GM12878 (cell line): ENCODE data around the gene MAN1B1. TPM values are rescaled to one million over a fixed set of nuclear protein-coding genes. Genes with fewer than 3 reads are reported as not detected.

Source experiments
- ATAC-seq: fragments of 200-7000 bp; cut with Tn5 transposase; 3 replicates; pipeline ENCODE4 v1.9.1; 2020; ENCODE audit warnings: mild to moderate bottlenecking, moderate library complexity
- BruUV-seq: library from RNA; stranded (reverse); fragments of 400-500 nt; replicated peaks from 2 replicates; lab custom pipeline; 2021; lab: Mats Ljungman, UMichigan
- CTCF ChIA-PET: fragments of 300-600 bp; sonication (Branson Sonifier 250); formaldehyde crosslinking; extraction: SDS; loops from one replicate; lab custom pipeline; 2021; ENCODE audit warnings: inconsistent platforms; lab: Yijun Ruan, JAX
- POLR2A ChIA-PET: fragments of 350-600 bp; formaldehyde crosslinking; extraction: SDS; loops from one replicate; lab custom pipeline; 2021; ENCODE audit warnings: inconsistent platforms; lab: Charles Lee
- RAD21 ChIA-PET: fragments of 300-600 bp; sonication (Branson Sonifier 250); formaldehyde crosslinking; loops from one replicate; lab custom pipeline; 2023; ENCODE audit warnings: antibody characterized with exemption; ENCODE audit not compliant: unreplicated experiment; lab: Charles Lee
- SMC1A ChIA-PET: fragments of 300-600 bp; sonication (Branson Sonifier 250); formaldehyde crosslinking; loops from one replicate; lab custom pipeline; 2023; ENCODE audit not compliant: unreplicated experiment, uncharacterized antibody; lab: Charles Lee
- DNase-seq: peaks from one replicate; pipeline ENCODE4 v3.0.0-alpha.2; 2011; ENCODE audit warnings: low read depth, low spot score
- FAIRE-seq: peaks from 3 replicates; lab custom pipeline; 2011; peaks lifted over from hg19 to GRCh38; lab: Jason Lieb, UNC
- H2AFZ ChIP-seq: 2 replicates; pipeline ENCODE4 v1.6.0; 2011; ENCODE audit warnings: low read depth, low read length, control low read depth; ENCODE audit not compliant: control insufficient read depth
- H3K27ac ChIP-seq: 2 replicates; pipeline ENCODE4 v1.5.1; 2011; ENCODE audit warnings: control low read depth; ENCODE audit not compliant: control insufficient read depth, insufficient read depth
- H3K27me3 ChIP-seq, 2 experiments: replicated peaks in 1 of 2; 2 replicates each; pipeline versions ENCODE4 v1.6.0 to v1.6.1; 2011; ENCODE audit warnings: low read length in 1 of 2; ENCODE audit not compliant: control insufficient read depth in 2 of 2, insufficient read depth in 2 of 2
- H3K36me3 ChIP-seq, 2 experiments: 2 replicates each; pipeline ENCODE4 v1.5.1; 2011; ENCODE audit warnings: low read length in 1 of 2; ENCODE audit not compliant: control insufficient read depth in 2 of 2, insufficient read depth in 2 of 2
- H3K4me1 ChIP-seq: 2 replicates; pipeline ENCODE4 v1.6.1; 2011; ENCODE audit warnings: mild to moderate bottlenecking, low read length, moderate library complexity, mixed read lengths; ENCODE audit not compliant: control insufficient read depth, insufficient read depth
- H3K4me2 ChIP-seq: 2 replicates; pipeline ENCODE4 v1.6.0; 2011; ENCODE audit warnings: control low read depth; ENCODE audit not compliant: control insufficient read depth, insufficient read depth
- H3K4me3 ChIP-seq: fragments of 200-600 bp; sonication (generic); 2 replicates; pipeline ENCODE4 v1.5.1; 2016
- H3K79me2 ChIP-seq: 2 replicates; pipeline ENCODE4 v1.6.0; 2011; ENCODE audit warnings: low read length; ENCODE audit not compliant: control insufficient read depth, insufficient read depth
- H3K9ac ChIP-seq: 2 replicates; pipeline ENCODE4 v1.8.0; 2011; ENCODE audit warnings: low read length, control low read depth, mixed read lengths; ENCODE audit not compliant: control insufficient read depth, insufficient read depth
- H3K9me3 ChIP-seq: replicated peaks from 3 replicates; pipeline ENCODE4 v1.5.1; 2011; ENCODE audit warnings: mild to moderate bottlenecking, low read length; ENCODE audit not compliant: control insufficient read depth, insufficient read depth
- H4K20me1 ChIP-seq: 2 replicates; pipeline ENCODE4 v1.6.0; 2011; ENCODE audit not compliant: control insufficient read depth, insufficient read depth
- CEBPB ChIP-seq, 2 experiments: fragments of 150-350 bp in 1 of 2; IDR thresholded peaks; 2 replicates each; pipeline ENCODE4 v1.6.1; 2012 to 2014; ENCODE audit warnings: low read depth in 2 of 2, low read length in 2 of 2, borderline replicate concordance in 1 of 2, inconsistent platforms in 1 of 2
- DPF2 ChIP-seq: fragments of 450-650 bp; IDR thresholded peaks from 2 replicates; pipeline ENCODE4 v1.6.1; 2017; ENCODE audit warnings: mild to moderate bottlenecking
- HDGF ChIP-seq: fragments of 450-650 bp; IDR thresholded peaks from 2 replicates; pipeline ENCODE4 v1.6.1; 2016; ENCODE audit warnings: antibody characterized with exemption
- NRF1 ChIP-seq: conservative IDR thresholded peaks from 2 replicates; pipeline ENCODE4 v1.6.1; 2011; ENCODE audit warnings: mild to moderate bottlenecking, low read depth, low read length, improper control_type of control experiment
- PAX5 ChIP-seq: IDR thresholded peaks from 2 replicates; pipeline ENCODE4 v1.6.1; 2011; ENCODE audit warnings: low read depth, low read length, borderline replicate concordance
- POLR2AphosphoS5 ChIP-seq: IDR thresholded peaks from 2 replicates; pipeline ENCODE4 v1.6.1; 2011; ENCODE audit warnings: mild to moderate bottlenecking, low read length, inconsistent platforms
- WGBS: methylation state at CpG from one replicate; pipeline ENCODE4 v1.1.6; 2016; ENCODE audit warnings: low lambda C conversion rate; ENCODE audit not compliant: insufficient replicate concordance, insufficient coverage; ENCODE audit errors: missing lambda C conversion rate; 5-methylcytosine and 5-hydroxymethylcytosine counted together
- in situ Hi-C: fragments of 300-500 bp; cut with MboI; formaldehyde crosslinking; loops from 9 replicates; pipeline ENCODE4 v1.14.3; 2018; ENCODE audit warnings: mixed read lengths
- intact Hi-C: fragments of 100-400 bp; cut with micrococcal nuclease; formaldehyde crosslinking; loops from one replicate; pipeline ENCODE4 v1.14.2; 2022; ENCODE audit not compliant: unreplicated experiment
- polyA plus RNA-seq, 11 experiments: library from polyadenylated mRNA; depleted of rRNA in 4 of 11; unstranded in 6 of 11; stranded (reverse) in 5 of 11; fragments of >200 nt; fragmentation: Nextera tagmentation in 4 of 11; fragmentation: Illumina TruSeq in 1 of 11; extraction: Ambion mirVana in 4 of 11; extraction: Trizol in 1 of 11; gene quantifications; 1 replicate in 1 of 11; 2 replicates in 10 of 11; pipeline versions ENCODE4 v1.2.1 to v1.2.3, GENCODE V29; 2011 to 2016; ENCODE audit warnings: inconsistent platforms in 2 of 11, missing spikeins in 2 of 11, low read depth in 1 of 11
- total RNA-seq, 4 experiments: library from RNA; depleted of rRNA in 3 of 4; stranded (reverse); fragments of >200 nt in 3 of 4; fragmentation: Illumina TruSeq in 1 of 4; extraction: Trizol in 1 of 4; gene quantifications; 2 replicates each; pipeline versions ENCODE4 v1.2.1 to v1.2.3, GENCODE V29; 2013 to 2021
- TF ChIP-seq, protein P1 (sequence below): IDR thresholded peaks from 2 replicates; pipeline ENCODE4 v1.6.1; 2012; ENCODE audit warnings: mild to moderate bottlenecking, low read depth, low read length

Gene MAN1B1
- total and polyA plus RNA-seq, 10 of the 15 experiments (the other 5 are each of a cell fraction or from before 2014, with no cell fraction given): 0.71 to 34.1 (median 22.7) TPM

DNA sequence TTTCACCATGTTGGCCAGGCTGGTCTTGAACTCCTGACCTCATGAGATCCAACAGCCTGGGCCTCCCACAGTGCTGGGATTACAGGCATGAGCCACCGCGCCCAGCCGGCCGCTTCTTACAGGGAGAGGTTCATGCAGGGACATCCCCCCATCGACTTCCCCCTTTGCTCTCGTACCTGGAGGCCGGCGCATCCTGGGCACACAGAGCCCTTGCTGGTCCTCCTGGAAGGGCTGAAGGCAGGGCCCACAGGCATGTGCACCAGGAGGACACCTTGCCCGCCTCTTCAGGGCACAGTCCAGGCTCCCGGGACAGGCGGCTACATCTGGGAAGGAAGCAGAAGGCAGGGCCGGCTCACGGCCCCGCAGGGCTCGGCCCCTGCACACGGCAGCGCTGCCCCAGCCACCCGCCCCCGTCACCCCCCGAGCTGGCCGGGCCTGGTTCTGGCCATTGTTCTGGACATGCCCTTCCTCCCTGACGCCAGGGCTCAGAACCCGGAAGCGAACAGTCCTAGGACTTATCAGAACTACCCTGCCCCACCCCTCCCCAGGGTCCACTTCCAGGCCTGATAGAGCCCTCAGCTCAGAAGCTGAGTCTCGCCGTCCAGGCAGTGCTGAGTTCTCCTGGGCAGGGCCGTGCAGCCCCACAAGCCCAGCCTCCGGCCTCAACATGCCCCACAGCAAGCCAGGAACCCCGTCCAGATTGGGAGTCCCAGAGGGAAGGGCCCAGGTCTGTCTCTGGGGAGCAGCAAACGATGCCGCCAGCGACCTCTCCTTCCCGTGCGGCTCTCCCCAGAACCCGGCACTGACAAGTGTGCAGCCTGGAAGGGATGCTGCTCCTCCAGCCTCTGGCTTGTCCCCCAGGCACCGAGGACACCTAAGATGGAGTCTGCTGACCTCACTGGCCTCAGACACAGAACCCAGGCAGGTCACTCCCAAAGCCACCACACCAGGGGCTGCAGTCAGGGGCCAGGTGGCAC is 43.7 kb upstream of the MAN1B1 start:
- intact Hi-C loops (loop anchor here (10.0 kb wide), 1 partner anchor 182 kb away; the partner anchor contains the start of genes CYSRT1, RNF208 and RNF224), in situ Hi-C loops (no loop called here)
- H2AFZ ChIP-seq: no peak overlapping the region
- DNase-seq (no peak), ATAC-seq (no peak), FAIRE-seq (no peak)
- H3K9ac ChIP-seq: no peak overlapping the region
- ChIA-PET POLR2A (no interaction called here), CTCF (no interaction called here), SMC1A (no interaction called here), RAD21 (no interaction called here)
- H3K4me3 ChIP-seq: no peak overlapping the region
- no peaks in the 10 kb centered on the region for H3K4me1 ChIP-seq
- no peaks in the 10 kb centered on the region for H4K20me1 ChIP-seq
- H3K27me3 ChIP-seq: peaks cover 9 to 13% of the 10 kb centered on the region in 2 experiments; a peak in 3 of 4 replicates
- TF ChIP-seq POLR2AphosphoS5: no peak
- no peak for TF ChIP-seq PAX5
- TF ChIP-seq DPF2: no peak
- TF ChIP-seq NRF1: no peak
- TF ChIP-seq, protein P1, sequence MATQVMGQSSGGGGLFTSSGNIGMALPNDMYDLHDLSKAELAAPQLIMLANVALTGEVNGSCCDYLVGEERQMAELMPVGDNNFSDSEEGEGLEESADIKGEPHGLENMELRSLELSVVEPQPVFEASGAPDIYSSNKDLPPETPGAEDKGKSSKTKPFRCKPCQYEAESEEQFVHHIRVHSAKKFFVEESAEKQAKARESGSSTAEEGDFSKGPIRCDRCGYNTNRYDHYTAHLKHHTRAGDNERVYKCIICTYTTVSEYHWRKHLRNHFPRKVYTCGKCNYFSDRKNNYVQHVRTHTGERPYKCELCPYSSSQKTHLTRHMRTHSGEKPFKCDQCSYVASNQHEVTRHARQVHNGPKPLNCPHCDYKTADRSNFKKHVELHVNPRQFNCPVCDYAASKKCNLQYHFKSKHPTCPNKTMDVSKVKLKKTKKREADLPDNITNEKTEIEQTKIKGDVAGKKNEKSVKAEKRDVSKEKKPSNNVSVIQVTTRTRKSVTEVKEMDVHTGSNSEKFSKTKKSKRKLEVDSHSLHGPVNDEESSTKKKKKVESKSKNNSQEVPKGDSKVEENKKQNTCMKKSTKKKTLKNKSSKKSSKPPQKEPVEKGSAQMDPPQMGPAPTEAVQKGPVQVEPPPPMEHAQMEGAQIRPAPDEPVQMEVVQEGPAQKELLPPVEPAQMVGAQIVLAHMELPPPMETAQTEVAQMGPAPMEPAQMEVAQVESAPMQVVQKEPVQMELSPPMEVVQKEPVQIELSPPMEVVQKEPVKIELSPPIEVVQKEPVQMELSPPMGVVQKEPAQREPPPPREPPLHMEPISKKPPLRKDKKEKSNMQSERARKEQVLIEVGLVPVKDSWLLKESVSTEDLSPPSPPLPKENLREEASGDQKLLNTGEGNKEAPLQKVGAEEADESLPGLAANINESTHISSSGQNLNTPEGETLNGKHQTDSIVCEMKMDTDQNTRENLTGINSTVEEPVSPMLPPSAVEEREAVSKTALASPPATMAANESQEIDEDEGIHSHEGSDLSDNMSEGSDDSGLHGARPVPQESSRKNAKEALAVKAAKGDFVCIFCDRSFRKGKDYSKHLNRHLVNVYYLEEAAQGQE: no peak
- no peak for TF ChIP-seq CEBPB (IDR thresholded peaks at IDR 0.05; ENCODE audit: borderline replicate concordance in 1 of 2, low read depth in 2 of 2, low read length in 2 of 2)
- TF ChIP-seq HDGF: no peak
- no peaks in the 10 kb centered on the region for H3K79me2 ChIP-seq
- H3K4me2 ChIP-seq: no peak overlapping the region
- H3K27ac ChIP-seq: no peak overlapping the region
- no peaks in the 10 kb centered on the region for H3K36me3 ChIP-seq
- 56% methylated on average over 35 of the region's 36 CpGs for WGBS
- no peaks in the 10 kb centered on the region for H3K9me3 ChIP-seq
- no TSS peak for BruUV-seq
